ENCODE measurements around the gene WRNIP1. TPM values are rescaled to one million over a fixed set of nuclear protein-coding genes. Genes with fewer than 3 reads are reported as not detected.
"Not testable (repeated sequence)": the region's sequence is repeated elsewhere in the genome, so short reads cannot be mapped to it uniquely, and the experiment has no call there.

Gene WRNIP1
- total RNA-seq, 1 donor from 2014 or later, result 45.2 TPM

GRCh38 chr6:2782356-2782708 is 17.1 kb downstream of the WRNIP1 start:
- intact Hi-C loops (cut with micrococcal nuclease), result no loop called here

- intact Hi-C loops (cut with micrococcal nuclease), result no loop called here
These were observed 17.6 kb downstream of the WRNIP1 start for GRCh38 chr6:2782825-2783187.

- intact Hi-C loops (cut with micrococcal nuclease), result no loop called here
These were observed 18.2 kb downstream of the WRNIP1 start for GRCh38 chr6:2783188-2783963.

GRCh38 chr6:2784061-2784460 is 18.9 kb downstream of the WRNIP1 start:
- intact Hi-C loops (cut with micrococcal nuclease), result no loop called here

GRCh38 chr6:2784930-2785329 is 19.7 kb downstream of the WRNIP1 start:
- intact Hi-C loops (cut with micrococcal nuclease), result no loop called here

- intact Hi-C loops (cut with micrococcal nuclease), result no loop called here
These were observed 21.1 kb downstream of the WRNIP1 start for GRCh38 chr6:2786269-2786668.

- intact Hi-C loops (cut with micrococcal nuclease), result loop anchor here (1.0 to 5.0 kb wide), 6 partner anchors 26 to 271 kb away; partner anchors contain the start of gene WRNIP1
These were observed 25.6 kb downstream of the WRNIP1 start for GRCh38 chr6:2790588-2791449.

- intact Hi-C loops (cut with micrococcal nuclease), result loop anchor here (1.0 to 5.0 kb wide), 6 partner anchors 26 to 271 kb away; partner anchors contain the start of gene WRNIP1
These were observed 26.3 kb downstream of the WRNIP1 start for GRCh38 chr6:2791450-2791974.

- intact Hi-C loops (cut with micrococcal nuclease), result loop anchor here (1.0 to 5.0 kb wide), 2 partner anchors 49 to 270 kb away; partner anchors contain the start of gene SERPINB1
These were observed 27.3 kb downstream of the WRNIP1 start for GRCh38 chr6:2792330-2793110.

GRCh38 chr6:2793534-2794151 is 28.4 kb downstream of the WRNIP1 start:
- intact Hi-C loops (cut with micrococcal nuclease), result loop anchor here (1.0 to 5.0 kb wide), 2 partner anchors 48 to 269 kb away; partner anchors contain the start of gene SERPINB1

- intact Hi-C loops (cut with micrococcal nuclease), result loop anchor here (5.0 kb wide), 1 partner anchor 268 kb away; no protein-coding TSS in a partner anchor
These were observed 29.1 kb downstream of the WRNIP1 start for GRCh38 chr6:2794171-2794730.

GRCh38 chr6:2795162-2795561 is 30.0 kb downstream of the WRNIP1 start:
- intact Hi-C loops (cut with micrococcal nuclease), result no loop called here

- intact Hi-C loops (cut with micrococcal nuclease), result no loop called here
These were observed 30.8 kb downstream of the WRNIP1 start for GRCh38 chr6:2795956-2796355.

GRCh38 chr6:2796861-2797260 is 31.7 kb downstream of the WRNIP1 start:
- intact Hi-C loops (cut with micrococcal nuclease), result no loop called here

- intact Hi-C loops (cut with micrococcal nuclease), result no loop called here
These were observed 32.4 kb downstream of the WRNIP1 start for GRCh38 chr6:2797564-2798031.

GRCh38 chr6:2798586-2799134 is 33.5 kb downstream of the WRNIP1 start:
- intact Hi-C loops (cut with micrococcal nuclease), result no loop called here

GRCh38 chr6:2799936-2800527 is 34.8 kb downstream of the WRNIP1 start:
- intact Hi-C loops (cut with micrococcal nuclease), result no loop called here

- intact Hi-C loops (cut with micrococcal nuclease), result no loop called here
These were observed 35.5 kb downstream of the WRNIP1 start for GRCh38 chr6:2800552-2801316.

GRCh38 chr6:2801687-2802086 is 36.5 kb downstream of the WRNIP1 start:
- intact Hi-C loops (cut with micrococcal nuclease), result not testable (repeated sequence)

Data from T-helper 2 cell treated with Interferon-gamma antibody and Interleukin-4, amounts not matched to agents 100 ng/mL and 5 ng/mL, for 36 hours (primary cell).